ENCODE results near the gene KRTAP4-5. TPM values are rescaled to one million over a fixed set of nuclear protein-coding genes. Genes with fewer than 3 reads are reported as not detected.
A peak's percentile ranks its signal among the peaks of the same experiment; 100 is the strongest.

Gene KRTAP4-5
- total RNA-seq, 2 donors from 2014 or later, result not detected

- no peaks in the 10 kb centered on the region for H3K4me1 ChIP-seq (ENCODE audit: control insufficient read depth, insufficient read depth, low read length)
- Mint-ChIP-seq H3K4me1 (no peaks in the 10 kb centered on the region), H3K4me3 (no peak overlapping the region), H3K27ac (no peak overlapping the region), H3K27me3 (ENCODE audit: insufficient read depth) (peaks cover 3% of the 10 kb centered on the region), H3K36me3 (ENCODE audit: low read depth) (no peaks in the 10 kb centered on the region), H3K9me3 (no peaks in the 10 kb centered on the region)
- no peaks in the 10 kb centered on the region for H3K27me3 ChIP-seq (ENCODE audit: control insufficient read depth, insufficient read depth, low read length, poor library complexity, severe bottlenecking)
- 81 to 92% methylated on average over 2 to 3 of the region's 3 CpGs for WGBS, 2 experiments (ENCODE audit: insufficient coverage in 1 of 2, insufficient read length in 1 of 2)
- TF ChIP-seq, protein P1, sequence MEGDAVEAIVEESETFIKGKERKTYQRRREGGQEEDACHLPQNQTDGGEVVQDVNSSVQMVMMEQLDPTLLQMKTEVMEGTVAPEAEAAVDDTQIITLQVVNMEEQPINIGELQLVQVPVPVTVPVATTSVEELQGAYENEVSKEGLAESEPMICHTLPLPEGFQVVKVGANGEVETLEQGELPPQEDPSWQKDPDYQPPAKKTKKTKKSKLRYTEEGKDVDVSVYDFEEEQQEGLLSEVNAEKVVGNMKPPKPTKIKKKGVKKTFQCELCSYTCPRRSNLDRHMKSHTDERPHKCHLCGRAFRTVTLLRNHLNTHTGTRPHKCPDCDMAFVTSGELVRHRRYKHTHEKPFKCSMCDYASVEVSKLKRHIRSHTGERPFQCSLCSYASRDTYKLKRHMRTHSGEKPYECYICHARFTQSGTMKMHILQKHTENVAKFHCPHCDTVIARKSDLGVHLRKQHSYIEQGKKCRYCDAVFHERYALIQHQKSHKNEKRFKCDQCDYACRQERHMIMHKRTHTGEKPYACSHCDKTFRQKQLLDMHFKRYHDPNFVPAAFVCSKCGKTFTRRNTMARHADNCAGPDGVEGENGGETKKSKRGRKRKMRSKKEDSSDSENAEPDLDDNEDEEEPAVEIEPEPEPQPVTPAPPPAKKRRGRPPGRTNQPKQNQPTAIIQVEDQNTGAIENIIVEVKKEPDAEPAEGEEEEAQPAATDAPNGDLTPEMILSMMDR (conservative IDR thresholded peaks at IDR 0.05), result no peak
- no peak overlapping the region for H3K4me3 ChIP-seq (ENCODE audit: low read length)
- no peak overlapping the region for H3K27ac ChIP-seq (ENCODE audit: low read depth, low read length)
- DNase-seq, result no peak
- no peak overlapping the region for H3K9ac ChIP-seq (ENCODE audit: extremely low read depth, low read length, poor library complexity, severe bottlenecking)
- H3K9me3 ChIP-seq (ENCODE audit: control insufficient read depth, low read length), result no peaks in the 10 kb centered on the region
- H3K36me3 ChIP-seq (ENCODE audit: control insufficient read depth, insufficient read depth, low read length), result no peaks in the 10 kb centered on the region
Observed at GRCh38 chr17:41176744-41177387, 27.2 kb upstream of the KRTAP4-5 start.

GRCh38 chr17:41171886-41172285 lies 22.3 kb upstream of the KRTAP4-5 start:
- Histone ChIP-seq H3K27me3 (ENCODE audit: control insufficient read depth, insufficient read depth, low read length, poor library complexity, severe bottlenecking) (no peaks in the 10 kb centered on the region), H3K36me3 (ENCODE audit: control insufficient read depth, insufficient read depth, low read length) (no peaks in the 10 kb centered on the region), H3K9me3 (ENCODE audit: control insufficient read depth, low read length) (no peaks in the 10 kb centered on the region), H3K27ac (ENCODE audit: low read depth, low read length) (no peak overlapping the region), H3K4me3 (ENCODE audit: low read length) (no peak overlapping the region), H3K4me1 (ENCODE audit: control insufficient read depth, insufficient read depth, low read length) (no peaks in the 10 kb centered on the region), H3K9ac (ENCODE audit: extremely low read depth, low read length, poor library complexity, severe bottlenecking) (no peak overlapping the region)
- no peaks in the 10 kb centered on the region for H3K36me3 Mint-ChIP-seq (ENCODE audit: low read depth)
- no peak overlapping the region for H3K4me3 Mint-ChIP-seq
- H3K9me3 Mint-ChIP-seq, result no peaks in the 10 kb centered on the region
- H3K4me1 Mint-ChIP-seq, result no peaks in the 10 kb centered on the region
- H3K27ac Mint-ChIP-seq, result no peak overlapping the region
- WGBS, 2 experiments (ENCODE audit: insufficient coverage in 1 of 2, insufficient read length in 1 of 2), result 95% methylated on average over 2 of the region's 2 CpGs; no CpG with 5 or more reads in 1 of the 2 experiments
- TF ChIP-seq, protein P1 (conservative IDR thresholded peaks at IDR 0.05), result no peak
- no peak for DNase-seq
- peaks cover 4% of the 10 kb centered on the region for H3K27me3 Mint-ChIP-seq (ENCODE audit: insufficient read depth)

DNA sequence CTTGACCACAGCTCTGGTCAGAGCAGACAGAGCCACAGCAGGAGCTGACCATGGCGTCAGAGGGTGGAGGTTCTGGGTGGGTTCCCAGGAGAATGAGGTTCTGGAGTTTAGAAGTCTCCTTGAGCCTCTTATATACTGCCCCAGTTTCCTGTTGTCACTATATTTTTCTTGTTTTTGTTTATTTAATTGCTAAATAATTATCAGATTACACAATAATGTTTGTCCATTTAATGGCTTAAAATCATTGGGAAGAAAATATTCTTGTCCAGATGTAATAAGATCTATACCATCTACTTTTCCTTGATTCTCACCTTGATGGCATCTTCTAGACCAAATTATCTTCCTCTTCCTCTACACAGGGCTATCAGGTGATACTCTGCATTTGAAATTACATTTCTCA lies 18.5 kb upstream of the KRTAP4-5 start, which contains the start of gene KRTAP4-3:
Gene KRTAP4-3, minus strand, starts transcription at position 101 of the 400 bp plus-strand sequence. Its CDS starts 49 bp downstream, at position 52.
- H3K36me3 Mint-ChIP-seq (ENCODE audit: low read depth), result no peaks in the 10 kb centered on the region
- H3K9me3 ChIP-seq (ENCODE audit: control insufficient read depth, low read length), result no peaks in the 10 kb centered on the region
- H3K4me1 Mint-ChIP-seq, result no peaks in the 10 kb centered on the region
- no peak within 1 kb of the TSS for H3K9ac ChIP-seq (ENCODE audit: extremely low read depth, low read length, poor library complexity, severe bottlenecking)
- no peak within 1 kb of the TSS for H3K4me3 Mint-ChIP-seq
- no peaks in the 10 kb centered on the region for H3K4me1 ChIP-seq (ENCODE audit: control insufficient read depth, insufficient read depth, low read length)
- DNase-seq, result no peak
- no peaks in the 10 kb centered on the region for H3K9me3 Mint-ChIP-seq
- no peak within 1 kb of the TSS for H3K27ac Mint-ChIP-seq
- H3K36me3 ChIP-seq (ENCODE audit: control insufficient read depth, insufficient read depth, low read length), result no peaks in the 10 kb centered on the region
- peak within 1 kb of the TSS; percentile 24 for H3K27ac ChIP-seq (ENCODE audit: low read depth, low read length)
- 80% methylated on average over 1 of the region's 1 CpG; no CpG with 5 or more reads in 1 of the 2 experiments for WGBS, 2 experiments (ENCODE audit: insufficient coverage in 1 of 2, insufficient read length in 1 of 2)
- no peaks in the 10 kb centered on the region for H3K27me3 ChIP-seq (ENCODE audit: control insufficient read depth, insufficient read depth, low read length, poor library complexity, severe bottlenecking)
- TF ChIP-seq, protein P1 (conservative IDR thresholded peaks at IDR 0.05), result no peak
- H3K4me3 ChIP-seq (ENCODE audit: low read length), result no peak within 1 kb of the TSS
- peaks cover 4% of the 10 kb centered on the region for H3K27me3 Mint-ChIP-seq (ENCODE audit: insufficient read depth)

Data from endodermal cell (in vitro differentiated cells).